ENCODE data around the gene HAGHL. TPM values are rescaled to one million over a fixed set of nuclear protein-coding genes. Genes with fewer than 3 reads are reported as not detected.

Gene HAGHL
- total RNA-seq, 1 experiment from 2014 or later: 2.5 TPM

DNA sequence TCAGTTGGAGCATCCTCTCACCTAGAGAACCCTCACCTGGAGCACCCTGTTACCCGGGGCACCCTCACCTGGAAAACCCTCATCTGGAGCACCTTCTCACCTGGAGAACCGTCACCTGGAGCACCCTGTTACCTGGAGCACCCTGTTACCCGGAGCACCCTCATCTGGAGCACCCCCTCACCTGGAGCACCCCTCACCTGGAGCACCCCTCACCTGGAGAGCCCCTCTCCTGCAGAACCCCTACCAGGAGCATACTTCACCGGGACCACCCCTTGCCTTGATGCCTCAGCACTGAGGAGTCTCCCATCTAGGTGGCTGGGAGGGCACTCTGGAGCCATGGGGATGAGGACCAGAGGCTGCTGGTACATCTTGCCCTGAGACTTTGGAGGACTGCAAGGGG lies 17.9 kb upstream of the HAGHL start:
- Histone ChIP-seq H3K4me1 (ENCODE audit: insufficient read depth, low read length, poor library complexity, severe bottlenecking) (no peaks in the 10 kb centered on the region), H3K9me3 (ENCODE audit: low read depth, low read length, poor library complexity, severe bottlenecking) (no peaks in the 10 kb centered on the region), H3K27ac (ENCODE audit: low read depth, low read length, poor library complexity, severe bottlenecking) (no peak overlapping the region), H3K4me3 (ENCODE audit: low read depth, low read length, poor library complexity, severe bottlenecking) (no peak overlapping the region), H3K36me3 (ENCODE audit: insufficient read depth, low read length, poor library complexity, severe bottlenecking) (no peaks in the 10 kb centered on the region), H3K27me3 (replicated peaks; ENCODE audit: insufficient read depth, low read depth, low read length, poor library complexity) (peaks cover 34% of the 10 kb centered on the region)
- CTCF ChIA-PET: interaction anchor here (2.2 kb wide), 1 partner anchor 11 kb away, joined by 8 read pairs; no protein-coding TSS in a partner anchor
- POLR2A ChIA-PET (ENCODE audit: low non-redundant PET): interaction anchor here (0.7 kb wide), 1 partner anchor 31 kb away, joined by 4 read pairs; no protein-coding TSS in a partner anchor
- DNase-seq (ENCODE audit: low spot score): no peak
- intact Hi-C loops (cut with micrococcal nuclease; ENCODE audit: unreplicated experiment): no loop called here
- BruUV-seq (replicated peaks): no TSS peak
- no peak for TF ChIP-seq EZH2 (IDR thresholded peaks at IDR 0.05; ENCODE audit: borderline replicate concordance, low read depth, low read length, poor library complexity, severe bottlenecking)
- TF ChIP-seq, protein P1, sequence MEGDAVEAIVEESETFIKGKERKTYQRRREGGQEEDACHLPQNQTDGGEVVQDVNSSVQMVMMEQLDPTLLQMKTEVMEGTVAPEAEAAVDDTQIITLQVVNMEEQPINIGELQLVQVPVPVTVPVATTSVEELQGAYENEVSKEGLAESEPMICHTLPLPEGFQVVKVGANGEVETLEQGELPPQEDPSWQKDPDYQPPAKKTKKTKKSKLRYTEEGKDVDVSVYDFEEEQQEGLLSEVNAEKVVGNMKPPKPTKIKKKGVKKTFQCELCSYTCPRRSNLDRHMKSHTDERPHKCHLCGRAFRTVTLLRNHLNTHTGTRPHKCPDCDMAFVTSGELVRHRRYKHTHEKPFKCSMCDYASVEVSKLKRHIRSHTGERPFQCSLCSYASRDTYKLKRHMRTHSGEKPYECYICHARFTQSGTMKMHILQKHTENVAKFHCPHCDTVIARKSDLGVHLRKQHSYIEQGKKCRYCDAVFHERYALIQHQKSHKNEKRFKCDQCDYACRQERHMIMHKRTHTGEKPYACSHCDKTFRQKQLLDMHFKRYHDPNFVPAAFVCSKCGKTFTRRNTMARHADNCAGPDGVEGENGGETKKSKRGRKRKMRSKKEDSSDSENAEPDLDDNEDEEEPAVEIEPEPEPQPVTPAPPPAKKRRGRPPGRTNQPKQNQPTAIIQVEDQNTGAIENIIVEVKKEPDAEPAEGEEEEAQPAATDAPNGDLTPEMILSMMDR (conservative IDR thresholded peaks at IDR 0.05; ENCODE audit: low read depth, low read length): no peak

DNA sequence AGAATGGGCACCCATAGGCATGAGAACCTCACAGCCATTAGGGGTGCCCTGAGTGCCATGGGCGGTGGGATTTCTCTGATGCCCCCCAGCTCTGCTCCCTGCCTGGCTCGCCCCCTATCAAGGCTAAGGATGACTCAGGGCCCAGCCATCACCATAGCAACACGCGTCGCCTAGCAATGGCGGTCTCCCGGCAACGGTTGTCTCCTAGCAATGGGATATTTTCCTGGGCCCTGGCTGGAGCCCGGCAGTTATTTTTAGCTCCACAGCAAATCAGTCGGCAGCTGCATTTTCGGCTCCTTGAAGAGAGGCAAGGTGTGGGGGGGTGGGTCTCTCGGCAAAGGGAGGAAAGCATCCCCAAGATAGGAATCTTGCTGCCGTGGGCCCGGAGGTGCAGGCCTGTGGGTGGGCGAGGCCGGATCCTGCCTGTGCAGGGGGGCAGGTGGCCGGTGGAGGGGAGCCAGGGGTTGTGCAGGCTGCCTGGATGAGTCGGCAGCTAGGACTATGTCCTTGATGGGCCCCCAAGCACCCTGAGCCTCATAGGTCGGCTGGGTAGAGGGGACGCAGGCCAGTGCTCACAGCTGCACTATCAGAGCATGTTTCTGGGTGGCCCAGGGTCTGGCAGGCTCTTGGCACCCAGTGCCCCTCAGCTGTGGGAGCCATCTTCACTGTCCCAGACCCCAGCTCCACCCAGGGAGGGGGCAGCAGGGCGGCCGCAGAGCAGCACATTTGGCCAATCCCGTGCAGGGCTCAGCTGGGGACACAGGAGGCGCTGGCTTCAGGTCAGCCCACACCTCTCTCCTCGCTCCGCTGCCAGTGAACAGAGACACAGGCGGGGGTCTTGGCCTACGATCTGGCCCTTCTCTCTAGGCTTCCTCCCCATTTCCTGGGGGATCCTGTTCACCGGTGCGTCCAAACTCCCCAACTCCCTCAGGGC lies 17.1 kb upstream of the HAGHL start:
- Histone ChIP-seq H3K27ac (ENCODE audit: low read depth, low read length, poor library complexity, severe bottlenecking) (no peak overlapping the region), H3K4me1 (ENCODE audit: insufficient read depth, low read length, poor library complexity, severe bottlenecking) (no peaks in the 10 kb centered on the region), H3K27me3 (replicated peaks; ENCODE audit: insufficient read depth, low read depth, low read length, poor library complexity) (peaks cover 25% of the 10 kb centered on the region), H3K36me3 (ENCODE audit: insufficient read depth, low read length, poor library complexity, severe bottlenecking) (no peaks in the 10 kb centered on the region), H3K4me3 (ENCODE audit: low read depth, low read length, poor library complexity, severe bottlenecking) (no peak overlapping the region), H3K9me3 (ENCODE audit: low read depth, low read length, poor library complexity, severe bottlenecking) (no peaks in the 10 kb centered on the region)
- BruUV-seq (replicated peaks): no TSS peak
- CTCF ChIA-PET: interaction anchor here (0.5 to 2.2 kb wide), 2 partner anchors 10 to 90 kb away, joined by 3 to 8 read pairs; no protein-coding TSS in a partner anchor
- peak; percentile 87 for DNase-seq (ENCODE audit: low spot score)
- intact Hi-C loops (cut with micrococcal nuclease; ENCODE audit: unreplicated experiment): loop anchor here (5.0 to 10.0 kb wide), 2 partner anchors 77 to 345 kb away; partner anchors contain the start of genes CHTF18 and RPUSD1
- TF ChIP-seq, protein P1 (conservative IDR thresholded peaks at IDR 0.05; ENCODE audit: low read depth, low read length): no peak
- TF ChIP-seq EZH2 (IDR thresholded peaks at IDR 0.05; ENCODE audit: borderline replicate concordance, low read depth, low read length, poor library complexity, severe bottlenecking): no peak
- POLR2A ChIA-PET (ENCODE audit: low non-redundant PET): interaction anchor here (0.7 kb wide), 1 partner anchor 30 kb away, joined by 4 read pairs; no protein-coding TSS in a partner anchor

DNA sequence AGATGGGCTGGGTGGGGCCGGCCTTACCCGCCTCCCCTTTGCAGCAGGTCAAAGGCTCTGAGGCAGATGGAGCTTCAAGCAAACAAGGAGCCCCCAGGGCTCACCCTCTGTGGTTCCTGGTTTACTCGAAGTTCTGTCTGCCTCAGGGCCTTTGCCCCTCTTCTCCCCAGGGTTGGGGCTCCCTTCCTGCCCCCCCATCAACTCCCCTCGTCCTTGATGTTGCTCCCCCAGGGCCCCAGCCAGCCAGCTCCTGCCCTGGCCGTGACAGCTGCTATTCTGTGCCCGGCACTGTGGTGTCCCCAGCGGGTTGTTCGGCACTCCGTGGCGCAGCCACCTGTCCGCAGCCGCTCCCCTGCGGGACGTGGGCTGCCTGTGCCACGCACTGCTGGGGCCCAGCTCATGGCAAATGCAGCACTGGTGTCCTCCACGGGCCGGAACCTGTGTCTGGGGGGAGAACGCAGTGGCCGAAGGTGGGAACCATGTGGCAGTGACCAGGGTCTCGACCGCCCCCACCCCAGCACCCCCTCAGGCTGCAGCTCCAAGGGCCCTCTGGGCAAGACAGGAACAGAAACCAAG lies 16.3 kb upstream of the HAGHL start:
- no peak for DNase-seq (ENCODE audit: low spot score)
- no peak for TF ChIP-seq EZH2 (IDR thresholded peaks at IDR 0.05; ENCODE audit: borderline replicate concordance, low read depth, low read length, poor library complexity, severe bottlenecking)
- TF ChIP-seq, protein P1 (conservative IDR thresholded peaks at IDR 0.05; ENCODE audit: low read depth, low read length): no peak
- H3K27me3 ChIP-seq (replicated peaks; ENCODE audit: insufficient read depth, low read depth, low read length, poor library complexity): peaks cover 26% of the 10 kb centered on the region
- H3K4me1 ChIP-seq (ENCODE audit: insufficient read depth, low read length, poor library complexity, severe bottlenecking): no peaks in the 10 kb centered on the region
- no TSS peak for BruUV-seq (replicated peaks)
- no peak overlapping the region for H3K27ac ChIP-seq (ENCODE audit: low read depth, low read length, poor library complexity, severe bottlenecking)
- no peak overlapping the region for H3K4me3 ChIP-seq (ENCODE audit: low read depth, low read length, poor library complexity, severe bottlenecking)
- ChIA-PET CTCF (interaction anchor here (0.5 to 2.2 kb wide), 3 partner anchors 9 to 141 kb away, joined by 3 to 8 read pairs (median 3); no protein-coding TSS in a partner anchor), POLR2A (ENCODE audit: low non-redundant PET) (no interaction called here)
- no peaks in the 10 kb centered on the region for H3K9me3 ChIP-seq (ENCODE audit: low read depth, low read length, poor library complexity, severe bottlenecking)
- H3K36me3 ChIP-seq (ENCODE audit: insufficient read depth, low read length, poor library complexity, severe bottlenecking): no peaks in the 10 kb centered on the region
- intact Hi-C loops (cut with micrococcal nuclease; ENCODE audit: unreplicated experiment): loop anchor here (5.0 to 10.0 kb wide), 2 partner anchors 77 to 344 kb away; partner anchors contain the start of genes CHTF18 and RPUSD1

Measured in A673 (cell line).